GM19193 (cell line): ENCODE measurements around the gene MYH14.
A peak's percentile ranks its signal among the peaks of the same experiment; 100 is the strongest.

Experiments
- POLR2A ChIP-seq: IDR thresholded peaks from 4 replicates; pipeline ENCODE4 v1.6.1; 2011; ENCODE audit not compliant: insufficient read depth, insufficient read length; ENCODE audit errors: extremely low read depth

MYH14 gene

DNA sequence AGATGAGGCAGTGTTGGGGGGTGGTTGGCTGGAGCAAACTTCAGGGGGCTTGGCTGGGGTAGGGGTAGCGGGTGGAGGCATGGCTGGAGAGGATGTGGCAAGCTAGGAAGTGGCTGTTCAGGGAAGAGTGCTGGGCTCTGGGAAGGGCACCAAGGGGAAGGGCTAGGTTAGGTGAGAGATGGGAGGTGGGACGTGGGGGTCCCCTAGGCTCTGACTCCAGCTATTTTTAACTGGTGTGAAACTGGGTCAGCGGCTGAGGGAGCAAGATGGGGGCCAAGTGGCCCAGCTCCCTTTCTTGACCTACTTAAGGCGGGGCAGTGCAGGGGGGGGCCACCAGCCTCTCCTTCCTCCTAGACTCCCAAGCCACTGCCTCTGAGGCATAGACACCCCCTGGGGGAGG lies 118.4 kb downstream of the MYH14 start:
- no peak for TF ChIP-seq POLR2A

- no peak for TF ChIP-seq POLR2A
Observed at GRCh38 chr19:50322234-50322633, 118.8 kb downstream of the MYH14 start.

GRCh38 chr19:50322931-50323781 lies 119.7 kb downstream of the MYH14 start:
- no peak for TF ChIP-seq POLR2A

DNA sequence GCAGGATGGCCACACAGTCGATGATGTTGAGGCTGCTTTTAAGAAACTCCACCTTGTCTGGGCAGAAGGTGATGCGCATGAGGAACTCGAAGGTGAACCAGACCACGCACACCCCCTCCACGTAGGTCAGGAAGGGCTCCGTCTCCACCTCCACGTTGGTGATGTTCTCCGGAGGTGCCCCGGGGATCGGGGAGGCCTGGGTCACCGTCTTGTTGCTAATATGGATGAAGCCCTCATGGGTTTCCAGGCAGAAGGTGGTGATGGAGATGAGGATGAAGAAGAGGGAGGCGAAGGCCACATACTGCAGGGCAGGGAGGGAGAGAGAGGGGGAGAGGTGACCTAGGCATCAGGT lies 120.3 kb downstream of the MYH14 start:
- TF ChIP-seq POLR2A, result no peak

DNA sequence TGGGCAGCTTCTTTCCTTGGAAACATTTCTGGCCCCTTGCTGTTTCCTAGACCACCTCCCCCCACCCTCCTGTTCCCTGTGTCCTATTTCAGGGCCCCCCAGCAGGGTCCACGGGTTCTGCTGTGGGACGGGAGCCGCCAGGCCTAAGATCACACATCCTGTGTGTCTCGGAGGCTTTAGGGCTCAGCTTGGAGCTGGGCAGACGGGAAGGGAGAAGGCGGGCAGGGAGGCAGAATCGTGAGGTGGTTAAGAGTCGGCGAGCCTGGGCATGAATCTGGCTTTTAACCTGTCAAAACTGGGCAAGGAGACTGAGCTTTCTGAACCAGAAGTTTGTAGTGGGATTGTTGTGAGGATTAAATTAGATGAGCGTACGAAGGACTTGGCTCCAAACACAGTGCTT lies 120.9 kb downstream of the MYH14 start:
- no peak for TF ChIP-seq POLR2A

- no peak for TF ChIP-seq POLR2A
Observed at GRCh38 chr19:50325310-50326100, 122.1 kb downstream of the MYH14 start.

GRCh38 chr19:50326101-50326664 lies 122.8 kb downstream of the MYH14 start:
- no peak for TF ChIP-seq POLR2A

GRCh38 chr19:50327013-50327412 lies 123.6 kb downstream of the MYH14 start:
- no peak for TF ChIP-seq POLR2A

DNA sequence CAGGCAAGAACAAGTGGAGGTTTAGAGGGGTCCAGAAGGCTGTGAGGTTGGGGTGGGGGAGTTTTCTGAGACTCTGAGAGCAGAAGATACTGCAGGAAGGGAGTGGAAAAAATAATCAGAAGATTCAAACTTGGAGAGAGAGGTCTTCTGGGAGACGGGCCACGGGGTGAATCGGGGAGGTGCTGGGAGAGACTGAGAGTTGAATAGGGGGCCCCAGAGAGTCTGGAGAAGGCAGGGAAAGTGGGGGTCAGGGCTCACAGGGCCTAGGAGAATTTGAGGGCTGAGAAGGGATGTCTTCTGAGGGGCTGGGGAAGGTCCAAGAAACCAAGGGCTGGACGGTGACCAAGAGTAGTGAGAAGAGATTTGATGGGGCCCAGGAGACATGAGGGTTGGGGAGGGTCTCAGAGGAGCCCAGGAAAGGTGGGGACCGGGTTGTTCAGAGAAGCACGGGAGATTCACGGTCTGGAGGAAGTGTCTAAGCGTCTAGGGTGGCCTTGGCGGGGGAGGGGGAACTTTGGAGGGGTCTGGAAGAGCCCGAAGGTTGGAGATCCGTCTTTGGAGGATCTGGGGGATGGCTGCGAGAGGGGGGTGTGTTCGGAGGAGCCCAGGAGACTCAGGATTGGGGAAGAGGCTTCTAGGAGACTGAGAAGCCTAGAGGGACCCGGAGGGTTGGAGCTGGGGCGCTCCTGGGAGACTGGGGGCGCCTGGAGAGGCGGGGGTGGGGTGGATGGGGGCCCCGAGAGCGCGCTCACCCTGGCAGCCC lies 124.2 kb downstream of the MYH14 start:
- no peak for TF ChIP-seq POLR2A

- peak; percentile 9 for TF ChIP-seq POLR2A
Observed at GRCh38 chr19:50328224-50328872, 124.9 kb downstream of the MYH14 start.

- no peak for TF ChIP-seq POLR2A
Observed at GRCh38 chr19:50328873-50329145, 125.4 kb downstream of the MYH14 start.

GRCh38 chr19:50329146-50329925 lies 125.9 kb downstream of the MYH14 start, which contains the start of gene KCNC3:
Gene KCNC3 (minus strand): TSS chr19:50329377. CDS start chr19:50329082, 295 bp downstream.
- peak; percentile 71 for TF ChIP-seq POLR2A

GRCh38 chr19:50330365-50331078 lies 127.1 kb downstream of the MYH14 start:
- TF ChIP-seq POLR2A, result peak; percentile 49
